ENCODE results near the gene RAB8B. TPM values are rescaled to one million over a fixed set of nuclear protein-coding genes. Genes with fewer than 3 reads are reported as not detected.

Gene RAB8B
- total RNA-seq, 2 experiments from 2014 or later = 91.5 to 93.1 TPM

DNA sequence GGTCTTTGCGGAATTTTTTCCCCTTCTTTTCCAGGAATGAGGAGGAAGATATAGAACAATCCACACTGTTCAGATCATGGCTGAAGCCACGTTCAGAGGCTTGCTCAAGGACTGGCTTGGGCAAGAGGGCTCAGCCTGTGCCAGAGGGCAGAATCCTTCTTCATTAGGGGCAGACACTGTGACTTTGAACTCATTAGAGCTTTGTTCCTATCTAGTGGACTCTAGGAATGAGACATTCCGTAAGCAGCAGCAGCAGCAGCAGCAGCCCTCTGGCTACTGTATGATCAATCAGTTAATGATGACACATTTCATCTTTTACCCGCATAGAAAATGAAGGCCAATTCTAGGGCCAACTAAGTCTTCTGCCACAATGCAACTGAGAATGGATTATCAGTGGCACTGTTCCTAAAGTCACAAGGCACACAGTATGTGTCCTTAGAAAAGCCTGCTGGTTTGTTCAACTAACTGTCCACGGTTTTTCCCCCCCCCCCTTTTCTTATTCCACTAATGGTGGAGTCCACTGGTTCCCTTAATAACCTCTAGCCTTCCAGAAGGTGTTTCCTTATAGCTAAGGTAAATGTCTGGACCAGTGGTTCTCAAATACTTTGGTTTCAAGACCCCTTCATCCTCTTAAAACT, 1.7 kb upstream of the RAB8B start:
- Mint-ChIP-seq H3K4me3 (no peak overlapping the region), H3K27ac (no peak overlapping the region)
- CTCF ChIA-PET = no interaction called here

DNA sequence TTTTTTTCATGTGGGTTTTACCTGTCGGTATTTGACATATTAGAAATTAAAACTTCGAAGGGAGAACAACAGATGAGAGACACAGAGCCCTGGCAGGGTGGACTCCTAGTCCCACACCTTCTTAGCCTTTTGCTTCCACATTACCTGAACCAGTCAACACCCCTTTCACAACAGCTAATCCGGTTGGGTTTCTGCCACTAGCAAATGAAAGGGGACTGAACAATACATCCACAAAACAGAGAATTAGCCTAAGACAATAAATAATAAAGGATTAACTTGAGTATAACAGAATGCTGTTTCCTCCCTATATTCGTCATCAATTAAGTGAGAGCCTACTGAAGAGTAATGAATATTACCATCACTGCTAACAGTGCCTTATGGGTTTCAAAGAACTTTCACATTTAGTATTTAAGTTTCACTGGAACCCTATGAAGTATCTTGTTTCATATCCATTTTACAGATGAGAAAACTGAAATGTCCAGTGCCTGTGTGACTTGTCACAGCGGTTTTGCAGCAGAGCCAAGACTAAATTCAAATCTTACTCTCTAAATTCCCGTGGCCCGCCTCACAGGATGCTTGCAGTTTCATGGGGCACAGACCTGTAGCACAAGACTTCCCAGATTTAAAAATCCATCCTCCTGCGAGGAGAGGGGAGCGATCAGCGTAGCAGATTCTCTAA, 1.0 kb upstream of the RAB8B start:
- CTCF ChIA-PET = interaction anchor here (1.2 kb wide), 1 partner anchor 23 kb away, joined by 3 read pairs; no protein-coding TSS in a partner anchor
- H3K4me3 Mint-ChIP-seq = peak overlapping the region; percentile 99
- peaks cover 7% of the 10 kb centered on the region for H3K36me3 Mint-ChIP-seq (ENCODE audit: low read depth)
- H3K4me1 Mint-ChIP-seq (ENCODE audit: low read depth) = peaks cover 35% of the 10 kb centered on the region
- H3K27ac Mint-ChIP-seq = peak overlapping the region; percentile 78
- H3K9me3 Mint-ChIP-seq = no peaks in the 10 kb centered on the region
- peak; percentile 49 for DNase-seq
- H3K27me3 Mint-ChIP-seq (ENCODE audit: low read depth) = no peaks in the 10 kb centered on the region
- intact Hi-C loops (cut with micrococcal nuclease) = no loop called here

More for the DNA sequence above, 1.7 kb upstream of the RAB8B start:
- Mint-ChIP-seq H3K27me3 (ENCODE audit: low read depth) (no peaks in the 10 kb centered on the region), H3K4me1 (ENCODE audit: low read depth) (peaks cover 28% of the 10 kb centered on the region), H3K36me3 (ENCODE audit: low read depth) (peaks cover 6% of the 10 kb centered on the region), H3K9me3 (no peaks in the 10 kb centered on the region)
- intact Hi-C loops (cut with micrococcal nuclease) = no loop called here
- DNase-seq = no peak

DNA sequence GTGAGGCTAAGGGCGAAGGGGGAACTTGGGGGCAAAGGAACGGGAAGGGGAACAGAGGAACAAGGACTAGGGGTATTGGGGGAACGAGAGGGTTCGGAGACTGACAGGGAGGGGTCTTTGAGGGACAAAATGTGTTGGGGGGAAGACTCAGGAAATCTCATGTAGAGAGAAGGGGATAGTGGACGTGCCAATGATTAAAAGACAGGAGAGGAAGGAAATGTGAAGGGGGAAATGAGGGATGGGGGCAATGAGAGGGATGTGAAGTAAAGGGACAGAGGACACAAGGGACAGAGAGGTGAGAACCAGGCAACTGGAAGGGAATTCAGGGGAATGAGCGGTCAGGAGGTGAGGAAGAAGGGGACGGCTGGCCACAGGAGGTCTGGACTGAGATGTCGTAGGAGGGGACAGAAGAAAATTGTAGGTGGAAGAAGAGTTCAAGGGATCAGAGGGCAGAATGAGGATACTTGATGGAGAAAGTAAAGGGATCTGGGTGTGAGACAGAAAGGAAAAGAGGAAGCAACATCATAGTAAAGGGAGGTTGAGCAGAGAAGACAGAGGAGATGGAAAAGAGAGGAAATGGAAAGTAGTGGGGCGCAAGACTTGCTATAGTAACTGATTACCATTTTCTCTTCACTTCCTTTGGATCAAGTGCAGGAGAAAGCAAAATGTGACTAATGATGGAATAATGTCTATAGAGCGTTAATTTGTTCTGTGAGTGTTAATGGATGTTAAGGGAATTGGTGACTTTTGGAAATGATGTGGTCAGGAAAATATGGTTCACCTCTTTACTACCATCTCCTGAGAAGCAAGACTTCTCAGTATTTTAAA, 749 bp downstream of the RAB8B start:
- H3K4me1 Mint-ChIP-seq (ENCODE audit: low read depth) = peaks cover 50% of the 10 kb centered on the region
- no peaks in the 10 kb centered on the region for H3K27me3 Mint-ChIP-seq (ENCODE audit: low read depth)
- no peak for DNase-seq
- CTCF ChIA-PET = interaction anchor here (1.0 to 3.2 kb wide), 4 partner anchors 21 to 49 kb away, joined by 3 to 9 read pairs (median 4); partner anchors contain the start of gene RPS27L
- no peaks in the 10 kb centered on the region for H3K9me3 Mint-ChIP-seq
- peak overlapping the region; percentile 99 for H3K4me3 Mint-ChIP-seq
- peaks cover 11% of the 10 kb centered on the region for H3K36me3 Mint-ChIP-seq (ENCODE audit: low read depth)
- intact Hi-C loops (cut with micrococcal nuclease) = loop anchor here (1.0 to 10.0 kb wide), 5 partner anchors 85 to 1125 kb away; partner anchors contain the start of genes C2CD4A and VPS13C
- peak overlapping the region; percentile 99 for H3K27ac Mint-ChIP-seq

DNA sequence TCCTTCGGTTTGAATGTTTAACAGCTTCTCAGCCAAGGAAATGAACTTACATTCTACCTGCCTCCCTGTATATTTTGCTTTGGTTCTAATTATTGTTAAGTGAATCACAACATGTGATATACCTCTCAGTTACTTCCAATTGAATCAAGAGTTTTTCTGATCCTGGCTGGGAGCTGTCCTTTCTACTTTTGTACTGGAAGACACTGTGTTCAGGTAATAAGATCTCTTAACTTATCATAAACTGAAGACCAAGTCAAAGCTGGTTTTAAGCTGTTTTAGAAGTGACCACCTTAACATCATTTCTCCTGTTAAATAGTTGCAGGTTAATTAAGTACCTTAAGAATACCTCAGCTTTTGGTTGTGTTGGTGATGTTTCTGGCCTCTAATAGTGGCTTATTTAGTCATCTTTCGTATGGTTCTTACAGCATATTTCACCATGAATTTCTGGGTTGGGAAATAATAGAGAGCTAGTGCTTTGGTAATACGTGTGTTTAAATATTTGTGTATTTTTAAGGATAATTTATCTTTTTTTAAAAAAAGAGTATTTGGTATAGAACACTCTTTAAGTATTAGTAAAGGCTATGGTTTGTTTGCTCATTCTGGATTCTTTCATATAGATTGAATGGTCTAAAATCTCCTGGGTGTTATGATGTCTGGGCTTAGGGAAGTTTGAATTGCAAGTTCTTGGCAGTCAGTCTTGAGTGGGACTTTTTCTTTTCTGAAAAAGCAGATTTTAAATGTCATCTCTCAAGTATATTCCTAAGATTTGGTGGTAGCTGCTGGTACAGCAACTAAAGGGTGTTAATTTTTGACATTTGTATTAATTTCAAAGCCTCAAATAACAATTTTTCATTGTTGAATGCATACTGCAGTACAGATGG, 1.6 kb downstream of the RAB8B start:
- H3K36me3 Mint-ChIP-seq (ENCODE audit: low read depth) = peaks cover 13% of the 10 kb centered on the region
- peak overlapping the region; percentile 99 for H3K4me3 Mint-ChIP-seq
- peak overlapping the region; percentile 99 for H3K27ac Mint-ChIP-seq
- no peaks in the 10 kb centered on the region for H3K9me3 Mint-ChIP-seq
- CTCF ChIA-PET = interaction anchor here (0.6 to 3.2 kb wide), 7 partner anchors 8 to 48 kb away, joined by 3 to 12 read pairs (median 5); partner anchors contain the start of gene RPS27L
- no peak for DNase-seq
- H3K27me3 Mint-ChIP-seq (ENCODE audit: low read depth) = no peaks in the 10 kb centered on the region
- intact Hi-C loops (cut with micrococcal nuclease) = loop anchor here (5.0 to 10.0 kb wide), 4 partner anchors 291 to 1126 kb away; partner anchors contain the start of genes C2CD4A and VPS13C
- peaks cover 58% of the 10 kb centered on the region for H3K4me1 Mint-ChIP-seq (ENCODE audit: low read depth)

DNA sequence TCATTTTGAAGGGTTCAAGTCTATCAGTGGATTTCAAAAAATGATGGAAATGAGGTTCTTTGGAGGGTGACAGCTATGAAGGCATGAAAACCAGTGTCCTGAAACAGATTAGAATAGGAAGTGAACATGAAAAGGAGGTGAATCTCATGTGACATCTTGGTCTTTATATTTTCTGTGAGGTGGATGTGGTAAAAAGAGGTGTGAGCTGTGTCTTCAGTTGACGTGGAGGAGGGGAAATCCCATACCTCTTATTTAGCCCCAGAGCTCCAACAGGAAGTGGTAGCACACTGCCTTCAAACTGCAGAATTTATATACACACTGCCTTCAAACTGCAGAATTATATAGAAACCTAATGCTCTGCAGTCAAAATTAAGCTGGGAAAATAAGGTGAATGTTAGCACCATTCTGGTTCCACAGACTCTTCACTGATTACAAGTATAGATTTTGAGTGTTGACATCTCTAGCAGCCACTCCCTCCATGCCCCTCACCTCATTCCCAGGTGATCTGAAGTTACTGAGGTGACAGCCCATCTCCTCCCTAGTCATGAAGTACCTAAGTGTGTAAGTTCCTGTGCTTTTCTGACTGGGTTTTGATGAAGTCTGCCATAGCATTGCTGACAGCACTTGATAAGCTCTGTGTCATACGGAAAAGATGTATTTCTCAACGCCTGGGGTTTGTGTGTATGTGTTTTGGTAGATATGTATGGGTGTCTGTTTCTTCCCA, 2.7 kb downstream of the RAB8B start:
- no peaks in the 10 kb centered on the region for H3K27me3 Mint-ChIP-seq (ENCODE audit: low read depth)
- intact Hi-C loops (cut with micrococcal nuclease) = loop anchor here (1.0 to 10.0 kb wide), 13 partner anchors 11 to 1127 kb away; partner anchors contain the start of genes APH1B, C2CD4A, CIAO2A and LACTB

DNA sequence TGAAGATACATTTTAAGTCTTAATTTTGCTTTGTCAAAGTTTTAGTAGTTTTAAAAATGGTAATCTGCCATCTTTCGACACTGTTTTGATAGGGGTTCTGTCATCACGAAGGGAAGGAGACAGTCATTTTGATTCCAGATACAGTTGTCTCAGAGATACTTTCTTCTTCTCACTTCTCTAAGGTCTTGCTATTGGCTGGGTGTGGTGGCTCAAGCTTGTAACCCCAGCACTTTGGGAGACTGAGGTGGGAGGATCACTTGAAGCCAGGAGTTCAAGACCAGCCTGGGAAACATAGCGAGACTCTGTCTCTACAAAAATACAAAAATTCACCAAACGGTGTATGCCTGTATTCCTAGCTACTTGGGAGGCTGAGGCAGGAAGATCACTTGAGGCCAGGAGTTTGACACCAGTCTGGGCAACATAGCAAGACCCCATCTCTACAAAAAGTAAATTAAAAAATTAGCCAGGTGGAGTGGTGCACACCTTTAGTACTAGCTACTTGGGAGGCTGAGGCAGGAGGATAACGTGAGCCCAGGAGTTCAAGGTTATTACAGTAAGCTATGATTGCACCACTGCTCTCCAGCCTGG, 3.3 kb downstream of the RAB8B start:
- H3K9me3 Mint-ChIP-seq = no peaks in the 10 kb centered on the region
- peaks cover 72% of the 10 kb centered on the region for H3K4me1 Mint-ChIP-seq (ENCODE audit: low read depth)
- CTCF ChIA-PET = interaction anchor here (0.9 to 3.2 kb wide), 4 partner anchors 10 to 42 kb away, joined by 3 to 12 read pairs (median 6); partner anchors contain the start of gene RPS27L
- DNase-seq = peak; percentile 61
- peak overlapping the region; percentile 78 for H3K4me3 Mint-ChIP-seq
- no peaks in the 10 kb centered on the region for H3K27me3 Mint-ChIP-seq (ENCODE audit: low read depth)
- peak overlapping the region; percentile 99 for H3K27ac Mint-ChIP-seq
- intact Hi-C loops (cut with micrococcal nuclease) = loop anchor here (1.0 to 10.0 kb wide), 13 partner anchors 11 to 1128 kb away; partner anchors contain the start of genes APH1B, C2CD4A, CIAO2A and LACTB
- H3K36me3 Mint-ChIP-seq (ENCODE audit: low read depth) = peaks cover 16% of the 10 kb centered on the region

More for the DNA sequence above, 2.7 kb downstream of the RAB8B start:
- H3K4me3 Mint-ChIP-seq = peak overlapping the region; percentile 78
- H3K4me1 Mint-ChIP-seq (ENCODE audit: low read depth) = peaks cover 68% of the 10 kb centered on the region
- DNase-seq = peak; percentile 72
- CTCF ChIA-PET = interaction anchor here (0.6 to 3.2 kb wide), 7 partner anchors 9 to 43 kb away, joined by 3 to 12 read pairs (median 5); partner anchors contain the start of gene RPS27L
- H3K36me3 Mint-ChIP-seq (ENCODE audit: low read depth) = peaks cover 13% of the 10 kb centered on the region
- peak overlapping the region; percentile 99 for H3K27ac Mint-ChIP-seq
- no peaks in the 10 kb centered on the region for H3K9me3 Mint-ChIP-seq

DNA sequence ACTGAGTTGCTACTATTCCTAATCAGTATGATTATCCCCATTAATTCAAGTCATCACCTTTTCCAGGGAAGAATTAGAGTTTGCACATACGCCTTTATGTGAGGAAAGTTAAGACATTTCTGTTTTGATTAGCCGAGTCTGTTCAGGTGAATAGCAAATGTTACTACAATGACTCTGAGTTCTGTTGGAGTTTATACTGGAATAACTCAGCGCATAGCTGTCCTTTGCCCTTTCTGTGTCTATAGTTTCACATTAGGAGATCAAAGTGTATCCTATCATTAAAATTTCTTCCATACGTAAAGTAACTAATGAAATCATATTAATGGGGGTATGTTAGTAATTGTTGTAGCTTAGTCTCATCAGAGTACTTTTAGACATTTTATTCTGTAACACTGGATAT, 4.9 kb downstream of the RAB8B start:
- Mint-ChIP-seq H3K36me3 (ENCODE audit: low read depth) (peaks cover 19% of the 10 kb centered on the region), H3K4me1 (ENCODE audit: low read depth) (peaks cover 73% of the 10 kb centered on the region), H3K4me3 (peak overlapping the region; percentile 78), H3K27ac (peak overlapping the region; percentile 99), H3K27me3 (ENCODE audit: low read depth) (no peaks in the 10 kb centered on the region), H3K9me3 (no peaks in the 10 kb centered on the region)
- DNase-seq = no peak
- intact Hi-C loops (cut with micrococcal nuclease) = loop anchor here (5.0 to 10.0 kb wide), 4 partner anchors 288 to 1130 kb away; partner anchors contain the start of genes C2CD4A and VPS13C
- CTCF ChIA-PET = interaction anchor here (1.0 to 1.9 kb wide), 7 partner anchors 9 to 146 kb away, joined by 3 to 7 read pairs (median 4); partner anchors contain the start of gene RPS27L

DNA sequence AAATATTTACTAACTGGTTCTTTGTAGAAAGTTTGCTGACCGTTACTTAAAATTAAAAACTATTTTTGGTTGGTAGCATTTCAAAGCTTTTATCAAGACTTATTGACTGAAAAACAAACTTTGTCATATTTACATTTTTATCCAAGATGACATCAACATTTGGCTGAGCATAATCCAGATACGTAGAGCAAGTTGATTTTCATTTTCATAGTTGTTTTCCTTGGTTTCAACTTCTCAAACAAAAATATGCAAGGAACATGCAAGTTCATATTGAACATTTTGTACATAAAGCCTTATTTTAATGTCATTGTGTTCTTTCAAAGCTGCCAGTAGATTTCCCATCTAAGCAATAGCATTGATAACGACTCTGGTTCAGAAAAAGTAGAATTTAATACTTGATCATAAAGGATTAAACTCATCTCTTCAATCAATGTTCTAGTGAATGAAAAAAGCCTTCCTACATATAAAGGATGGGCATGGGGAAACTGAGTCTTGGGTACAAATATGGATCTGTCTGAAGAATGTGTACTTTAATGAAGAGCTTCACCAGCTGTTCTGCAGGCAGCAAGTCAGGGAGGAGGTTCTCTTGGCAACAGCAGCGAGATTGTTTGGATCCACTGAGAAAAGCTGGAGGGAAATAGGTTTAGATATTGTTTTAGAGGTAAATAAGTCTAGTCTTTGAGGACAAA, 5.6 kb downstream of the RAB8B start:
- H3K9me3 Mint-ChIP-seq = no peaks in the 10 kb centered on the region
- H3K4me1 Mint-ChIP-seq (ENCODE audit: low read depth) = peaks cover 80% of the 10 kb centered on the region
- H3K27ac Mint-ChIP-seq = peak overlapping the region; percentile 87
- DNase-seq = no peak
- no peaks in the 10 kb centered on the region for H3K27me3 Mint-ChIP-seq (ENCODE audit: low read depth)
- H3K4me3 Mint-ChIP-seq = peak overlapping the region; percentile 59
- peaks cover 18% of the 10 kb centered on the region for H3K36me3 Mint-ChIP-seq (ENCODE audit: low read depth)
- intact Hi-C loops (cut with micrococcal nuclease) = loop anchor here (5.0 to 10.0 kb wide), 4 partner anchors 287 to 1130 kb away; partner anchors contain the start of genes C2CD4A and VPS13C
- CTCF ChIA-PET = interaction anchor here (0.9 to 2.3 kb wide), 8 partner anchors 8 to 147 kb away, joined by 3 to 7 read pairs (median 4); no protein-coding TSS in a partner anchor

DNA sequence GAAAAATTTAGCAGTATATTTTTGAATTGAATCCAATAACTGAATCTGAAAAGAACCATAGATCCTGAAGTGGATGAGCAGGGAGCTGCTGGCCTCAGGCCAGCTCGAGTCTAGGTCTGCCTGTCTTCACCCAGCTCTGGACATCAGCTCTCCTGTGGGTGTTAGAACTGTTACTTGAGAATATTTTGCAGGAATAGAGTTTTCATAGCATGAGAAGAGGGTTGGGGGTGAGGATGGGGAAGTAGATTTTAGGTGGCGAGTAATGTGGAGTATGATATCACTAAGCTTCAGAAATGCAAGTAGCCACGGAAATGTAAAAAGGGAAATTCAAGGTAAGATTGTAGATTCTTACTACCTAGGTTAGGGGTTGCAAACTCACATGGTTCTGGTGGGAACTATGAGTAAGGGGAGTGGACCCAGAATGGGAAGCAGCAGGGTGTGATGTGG, 6.2 kb downstream of the RAB8B start:
- H3K9me3 Mint-ChIP-seq = no peaks in the 10 kb centered on the region
- no peak for DNase-seq
- H3K27ac Mint-ChIP-seq = peak overlapping the region; percentile 87
- H3K4me1 Mint-ChIP-seq (ENCODE audit: low read depth) = peaks cover 85% of the 10 kb centered on the region
- CTCF ChIA-PET = interaction anchor here (0.9 to 2.3 kb wide), 4 partner anchors 15 to 93 kb away, joined by 3 to 5 read pairs (median 4); no protein-coding TSS in a partner anchor
- no peaks in the 10 kb centered on the region for H3K27me3 Mint-ChIP-seq (ENCODE audit: low read depth)
- intact Hi-C loops (cut with micrococcal nuclease) = loop anchor here (10.0 kb wide), 1 partner anchor 1131 kb away; the partner anchor contains the start of genes C2CD4A and VPS13C
- H3K36me3 Mint-ChIP-seq (ENCODE audit: low read depth) = peaks cover 18% of the 10 kb centered on the region
- peak overlapping the region; percentile 59 for H3K4me3 Mint-ChIP-seq

All from activated naive CD4-positive, alpha-beta T cell treated with anti-CD3 and anti-CD28 coated beads for 36 hours (primary cell).